Stimulated activated CD8-positive, alpha-beta memory T cell treated with anti-CD3 and anti-CD28 coated beads, Interleukin-4, amount 100 ng/mL, for 4 hours (primary cell): ENCODE measurements around the gene FXYD5.
"Not testable (repeated sequence)": the region's sequence is repeated elsewhere in the genome, so short reads cannot be mapped to it uniquely, and the experiment has no call there.

Source experiments
- DNase-seq, 2 donors: peaks; one replicate each; pipeline ENCODE4 v3.0.0-alpha.2; 2020; ENCODE audit warnings: low read depth in 2 of 2, low spot score in 1 of 2

The FXYD5 gene

DNA sequence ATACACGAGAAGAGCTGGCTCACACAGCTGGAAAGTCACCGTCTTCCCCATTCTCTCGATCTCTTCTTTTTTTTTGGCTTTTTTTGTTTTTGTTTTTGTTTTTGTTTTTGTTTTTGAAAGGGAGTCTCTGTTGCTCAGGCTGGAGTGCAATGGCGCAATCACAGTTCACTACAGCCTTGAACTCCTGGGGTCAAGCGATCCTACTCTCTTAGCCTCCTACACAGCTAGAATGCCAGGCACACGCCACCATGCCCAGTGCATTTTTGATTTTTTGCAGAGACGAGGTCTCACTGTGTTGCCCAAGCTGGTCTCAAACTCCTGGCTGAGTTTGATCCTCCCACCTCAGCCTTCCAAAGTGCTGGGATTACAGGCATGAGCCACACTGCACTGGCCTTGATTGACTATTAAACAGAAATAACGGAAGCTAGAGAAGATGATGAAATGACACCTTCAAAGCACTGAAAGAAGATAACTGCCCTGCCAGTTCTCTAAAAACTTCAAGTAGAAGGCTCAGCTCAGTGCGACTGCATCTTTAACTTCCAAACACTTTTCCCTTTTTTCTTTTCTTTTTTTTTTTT is 34.9 kb upstream of the FXYD5 start:
- no peak for DNase-seq

DNA sequence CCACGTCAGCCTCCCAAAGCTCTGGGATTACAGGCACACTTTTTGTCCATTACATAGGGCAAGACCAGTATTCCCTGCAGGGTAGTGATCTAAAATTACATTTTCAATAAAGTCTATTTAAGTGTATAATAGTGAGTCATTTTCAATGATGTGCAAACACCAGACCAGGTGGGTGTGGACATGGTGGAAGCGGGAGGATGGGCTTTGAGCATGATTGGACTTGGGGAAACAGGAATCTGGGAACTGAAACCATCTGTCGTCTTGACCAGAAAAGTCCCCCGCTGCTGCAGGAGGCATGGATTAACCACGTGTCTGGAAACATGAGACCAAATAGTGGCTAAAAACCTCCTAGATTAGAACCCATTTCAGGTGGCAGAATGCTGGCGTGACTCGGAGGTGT is 34.0 kb upstream of the FXYD5 start:
- DNase-seq: no peak

DNA sequence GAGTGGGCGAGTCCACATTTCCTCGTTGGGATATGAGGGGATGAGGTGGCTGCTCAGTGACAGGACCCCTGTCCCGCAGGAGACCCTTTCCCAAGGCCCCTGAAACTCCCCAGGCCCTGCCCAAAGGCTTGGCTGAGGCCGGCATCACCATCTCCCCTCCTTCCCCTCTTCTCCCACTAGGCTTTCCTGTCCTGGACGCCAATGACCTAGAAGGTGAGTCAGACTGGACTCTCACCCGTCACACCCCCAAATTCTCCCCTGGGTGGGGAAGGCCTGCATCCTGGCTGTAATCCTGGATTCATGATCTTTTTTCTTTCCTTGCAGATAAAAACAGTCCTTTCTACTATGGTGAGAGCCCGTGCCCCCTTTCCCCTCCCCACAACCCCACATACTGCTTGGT is 33.6 kb upstream of the FXYD5 start:
- DNase-seq: no peak

DNA sequence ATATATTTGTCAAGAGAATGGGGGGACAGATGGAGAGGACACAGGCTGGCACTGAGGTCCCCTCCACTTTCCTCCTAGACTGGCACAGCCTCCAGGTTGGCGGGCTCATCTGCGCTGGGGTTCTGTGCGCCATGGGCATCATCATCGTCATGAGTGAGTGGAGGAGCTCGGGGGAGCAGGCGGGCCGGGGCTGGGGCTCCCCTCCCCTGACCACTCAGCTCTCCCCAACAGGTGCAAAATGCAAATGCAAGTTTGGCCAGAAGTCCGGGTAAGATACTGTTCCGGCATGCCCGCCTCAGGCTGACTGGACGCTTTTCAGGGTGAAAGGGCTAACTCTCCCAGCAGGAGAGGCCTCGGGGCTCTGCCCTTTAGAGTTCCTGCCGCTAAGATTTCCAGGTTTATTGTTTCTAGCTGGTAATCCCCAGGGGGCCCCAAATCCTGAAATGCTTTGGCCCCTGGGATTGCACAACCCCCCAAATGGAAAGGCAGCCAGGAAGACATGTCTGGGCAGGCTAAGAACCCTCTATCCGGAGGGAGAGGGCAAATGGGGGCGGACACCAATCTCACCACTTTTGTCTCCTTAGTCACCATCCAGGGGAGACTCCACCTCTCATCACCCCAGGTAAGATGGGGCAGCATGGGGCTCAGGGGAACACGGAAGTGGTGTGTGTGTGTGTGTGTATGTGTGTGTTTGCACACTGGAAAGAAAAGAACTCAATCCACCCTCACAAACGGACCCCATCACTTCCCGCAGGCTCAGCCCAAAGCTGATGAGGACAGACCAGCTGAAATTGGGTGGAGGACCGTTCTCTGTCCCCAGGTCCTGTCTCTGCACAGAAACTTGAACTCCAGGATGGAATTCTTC is 31.6 kb upstream of the FXYD5 start:
- DNase-seq: no peak

DNA sequence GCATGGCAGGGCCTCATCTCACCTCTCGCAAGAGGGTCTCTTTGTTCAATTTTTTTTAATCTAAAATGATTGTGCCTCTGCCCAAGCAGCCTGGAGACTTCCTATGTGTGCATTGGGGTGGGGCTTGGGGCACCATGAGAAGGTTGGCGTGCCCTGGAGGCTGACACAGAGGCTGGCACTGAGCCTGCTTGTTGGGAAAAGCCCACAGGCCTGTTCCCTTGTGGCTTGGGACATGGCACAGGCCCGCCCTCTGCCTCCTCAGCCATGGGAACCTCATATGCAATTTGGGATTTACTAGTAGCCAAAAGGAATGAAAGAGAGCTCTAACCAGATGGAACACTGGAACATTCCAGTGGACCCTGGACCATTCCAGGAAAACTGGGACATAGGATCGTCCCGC is 31.0 kb upstream of the FXYD5 start:
- DNase-seq: no peak

DNA sequence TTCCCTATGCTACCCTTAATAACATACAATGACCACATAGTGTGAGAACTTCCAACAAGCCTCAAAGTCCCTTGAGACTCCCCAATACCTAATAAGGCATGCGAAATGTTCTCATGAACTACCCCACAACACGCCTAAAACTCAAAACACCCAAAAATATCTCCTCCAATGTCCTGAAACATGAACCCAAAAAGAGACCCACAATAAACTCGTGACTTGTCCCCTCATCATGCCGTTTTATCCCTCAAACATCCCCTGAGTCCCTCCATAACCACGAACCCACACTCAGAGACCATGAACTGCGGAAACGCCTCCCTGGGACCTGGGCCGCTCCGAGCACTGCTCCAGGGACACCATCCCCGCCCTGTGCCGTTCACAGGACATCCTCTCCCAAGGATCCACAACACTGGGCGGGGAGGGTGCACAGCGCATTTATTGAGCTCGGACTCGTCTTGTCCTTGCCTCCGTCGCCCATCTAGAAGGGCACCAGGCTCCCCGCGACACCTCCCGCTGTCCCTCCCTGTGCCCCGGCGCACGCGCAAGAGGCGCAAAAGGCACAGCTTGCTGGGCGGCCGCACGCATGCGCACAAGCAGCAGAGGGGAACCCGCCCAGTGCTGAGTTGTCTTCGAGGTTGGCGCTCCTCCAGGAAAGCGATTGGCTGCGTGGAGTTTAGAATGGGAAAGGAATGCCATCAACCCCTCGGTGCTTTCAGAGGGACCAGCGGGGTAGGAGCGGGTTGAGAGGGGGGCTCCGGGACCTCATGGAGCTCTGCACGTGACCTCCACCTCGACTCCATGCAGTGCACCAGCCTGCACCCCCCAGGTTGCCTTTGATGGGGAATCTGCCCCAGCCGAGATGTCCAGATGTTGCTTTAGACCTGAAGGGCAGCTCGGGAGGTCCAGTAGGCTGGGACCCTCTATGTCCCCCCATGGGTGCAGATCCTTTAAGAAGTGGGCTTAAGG is 30.2 kb upstream of the FXYD5 start:
- DNase-seq: peak; percentile 58 to 69

DNA sequence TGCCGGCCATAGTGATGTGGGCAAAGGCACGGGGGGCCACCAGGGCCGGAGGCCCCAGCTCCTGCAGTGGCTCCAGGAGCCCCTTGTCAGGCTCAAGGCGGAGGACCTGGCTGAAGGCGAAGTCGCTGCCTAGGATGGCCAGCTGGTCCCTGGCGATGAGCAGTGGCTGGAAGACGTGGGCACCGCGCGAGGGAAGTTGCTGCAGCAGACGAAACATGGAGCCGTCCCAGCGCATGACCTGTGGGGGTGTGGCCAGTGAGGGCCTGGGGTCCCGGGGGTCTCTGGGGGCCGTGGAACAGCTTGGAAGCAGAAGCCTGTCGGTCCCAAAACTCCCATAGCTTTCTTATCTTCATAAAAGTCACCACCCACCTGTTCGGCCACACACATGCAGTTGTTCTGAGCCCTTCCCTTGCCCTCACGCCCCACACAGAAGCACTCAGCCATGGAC is 29.2 kb upstream of the FXYD5 start:
- DNase-seq: no peak

DNA sequence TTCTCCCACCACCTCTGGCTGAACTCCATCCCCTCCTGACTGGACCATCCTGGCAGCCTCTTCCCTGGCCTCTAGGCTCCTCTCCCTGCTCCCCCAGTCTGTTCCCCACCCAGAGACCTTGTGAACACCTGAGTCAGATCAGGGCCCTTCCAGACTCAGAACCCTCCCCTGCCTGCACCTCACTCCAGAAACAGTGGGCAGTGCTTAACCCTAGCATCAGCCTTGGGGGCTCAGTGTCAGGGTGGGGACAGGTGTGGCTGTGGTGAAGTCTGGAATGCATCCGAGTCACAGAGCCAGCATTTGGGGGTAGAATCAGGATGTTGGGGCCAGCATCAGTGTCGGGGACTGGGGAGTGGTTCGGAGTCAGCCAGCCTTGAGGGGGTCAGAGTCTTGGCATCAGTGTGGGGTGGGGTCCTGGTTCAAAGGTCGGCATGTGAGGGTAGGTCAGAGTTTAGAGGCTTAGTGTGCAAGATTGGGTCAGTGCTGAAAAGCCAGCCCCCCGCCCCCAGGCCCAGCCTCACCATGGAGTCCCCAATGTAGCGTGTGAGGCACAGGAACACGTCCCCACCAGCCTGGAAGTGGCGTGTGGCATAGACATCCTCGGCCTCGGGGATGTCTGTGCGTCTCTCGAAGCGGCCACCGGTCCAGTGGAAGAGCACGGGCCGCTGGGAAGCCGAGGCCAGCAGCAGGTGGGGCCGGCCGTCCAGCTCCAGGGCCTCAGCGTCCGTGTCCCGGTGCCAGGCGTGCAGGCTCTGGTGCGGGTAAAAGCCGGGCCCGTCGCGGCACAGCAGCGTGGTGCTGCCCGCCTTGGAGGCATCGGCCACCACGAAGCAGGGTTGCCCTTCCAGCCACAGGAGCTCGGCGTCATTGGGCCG is 28.5 kb upstream of the FXYD5 start:
- no peak for DNase-seq

DNA sequence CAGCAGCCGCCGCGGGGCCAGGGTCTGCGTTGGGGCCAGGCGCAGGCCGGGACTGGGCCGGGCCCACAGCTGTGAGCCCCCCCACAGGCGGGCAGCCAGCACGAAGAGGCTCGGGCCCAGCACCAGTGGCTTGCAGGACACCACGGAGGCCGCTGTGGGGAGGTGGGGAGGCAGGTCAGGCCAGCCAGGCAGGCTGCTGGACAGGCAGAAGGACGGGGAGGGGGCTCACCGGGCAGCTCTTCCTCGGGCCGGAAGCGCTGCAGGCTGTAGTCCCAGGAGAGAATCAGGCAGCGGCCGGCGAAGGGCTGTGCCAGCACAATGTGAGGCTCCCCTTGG is 27.9 kb upstream of the FXYD5 start:
- DNase-seq: no peak

DNA sequence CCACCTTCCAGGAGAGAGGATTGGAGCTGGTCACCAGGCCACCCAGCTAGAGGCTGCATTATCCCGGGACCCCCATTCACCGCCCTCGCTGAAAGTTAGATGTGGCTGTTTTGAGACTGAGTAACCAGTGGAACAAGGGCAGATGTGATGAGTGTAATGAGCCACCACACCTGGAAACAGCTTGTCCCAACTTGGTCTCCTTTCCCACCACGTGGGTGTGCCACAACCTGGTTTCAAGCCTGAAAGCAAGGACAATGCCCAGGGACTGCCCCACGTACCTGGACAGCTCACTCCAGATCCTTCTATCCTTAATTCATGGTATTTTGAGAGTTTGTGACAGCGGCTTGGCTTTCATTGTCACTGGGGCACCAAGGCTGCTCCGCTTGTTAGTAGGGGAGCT is 26.7 kb upstream of the FXYD5 start:
- no peak for DNase-seq

DNA sequence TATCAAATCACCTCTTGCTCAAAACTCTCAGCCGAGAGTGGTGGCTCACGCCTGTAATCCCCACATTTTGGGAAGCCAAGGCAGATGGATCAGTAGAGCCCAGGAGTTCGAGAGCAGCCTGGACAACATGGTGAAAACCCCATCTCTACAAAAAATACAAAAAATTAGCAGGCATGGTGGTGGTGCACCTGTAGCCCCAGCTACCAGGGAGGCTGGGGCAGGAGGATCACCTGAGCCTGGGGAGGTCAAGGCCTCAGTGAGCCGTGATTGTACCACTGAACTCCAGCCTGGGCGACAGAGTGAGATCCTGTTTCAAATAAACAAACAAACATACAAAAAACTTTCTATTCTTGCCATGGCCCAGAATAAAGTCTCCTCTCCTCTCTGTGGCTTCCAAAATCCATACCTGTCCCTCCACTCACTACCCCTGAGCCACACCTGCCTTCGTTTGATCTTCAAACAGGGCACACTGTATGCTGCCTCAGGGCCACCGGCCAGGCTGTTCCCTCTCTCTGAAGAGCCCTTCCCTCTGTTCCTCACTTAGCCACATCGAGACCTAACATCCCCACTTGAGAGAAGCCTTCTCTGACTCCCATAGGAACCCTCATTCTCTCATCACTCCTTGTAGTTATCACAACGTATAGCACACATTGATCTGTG is 26.0 kb upstream of the FXYD5 start:
- DNase-seq: no peak

DNA sequence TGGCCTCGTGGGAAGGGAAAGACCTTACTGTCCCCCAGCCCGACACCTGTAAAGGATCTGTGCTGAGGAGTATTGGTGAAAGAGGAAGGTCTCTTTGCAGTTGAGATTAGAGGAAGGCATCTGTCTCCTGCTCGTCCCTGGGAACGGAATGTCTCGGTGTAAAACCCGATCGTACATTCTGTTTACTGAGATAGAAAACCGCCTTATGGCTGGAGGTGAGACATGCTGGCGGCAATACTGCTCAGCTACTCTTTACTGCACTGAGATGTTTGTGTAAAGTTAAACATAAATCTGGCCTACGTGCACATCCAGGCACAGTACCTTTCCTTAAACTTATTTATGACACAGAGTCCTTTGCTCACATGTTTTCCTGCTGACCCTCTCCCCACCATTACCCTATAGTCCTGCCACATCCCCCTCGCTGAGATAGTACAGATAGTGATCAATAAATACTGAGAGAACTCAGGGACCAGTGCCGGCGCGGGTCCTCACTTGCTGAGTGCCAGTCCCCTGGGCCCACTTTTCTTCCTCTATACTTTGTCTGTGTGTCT is 24.7 kb upstream of the FXYD5 start:
- DNase-seq: not testable (repeated sequence)

DNA sequence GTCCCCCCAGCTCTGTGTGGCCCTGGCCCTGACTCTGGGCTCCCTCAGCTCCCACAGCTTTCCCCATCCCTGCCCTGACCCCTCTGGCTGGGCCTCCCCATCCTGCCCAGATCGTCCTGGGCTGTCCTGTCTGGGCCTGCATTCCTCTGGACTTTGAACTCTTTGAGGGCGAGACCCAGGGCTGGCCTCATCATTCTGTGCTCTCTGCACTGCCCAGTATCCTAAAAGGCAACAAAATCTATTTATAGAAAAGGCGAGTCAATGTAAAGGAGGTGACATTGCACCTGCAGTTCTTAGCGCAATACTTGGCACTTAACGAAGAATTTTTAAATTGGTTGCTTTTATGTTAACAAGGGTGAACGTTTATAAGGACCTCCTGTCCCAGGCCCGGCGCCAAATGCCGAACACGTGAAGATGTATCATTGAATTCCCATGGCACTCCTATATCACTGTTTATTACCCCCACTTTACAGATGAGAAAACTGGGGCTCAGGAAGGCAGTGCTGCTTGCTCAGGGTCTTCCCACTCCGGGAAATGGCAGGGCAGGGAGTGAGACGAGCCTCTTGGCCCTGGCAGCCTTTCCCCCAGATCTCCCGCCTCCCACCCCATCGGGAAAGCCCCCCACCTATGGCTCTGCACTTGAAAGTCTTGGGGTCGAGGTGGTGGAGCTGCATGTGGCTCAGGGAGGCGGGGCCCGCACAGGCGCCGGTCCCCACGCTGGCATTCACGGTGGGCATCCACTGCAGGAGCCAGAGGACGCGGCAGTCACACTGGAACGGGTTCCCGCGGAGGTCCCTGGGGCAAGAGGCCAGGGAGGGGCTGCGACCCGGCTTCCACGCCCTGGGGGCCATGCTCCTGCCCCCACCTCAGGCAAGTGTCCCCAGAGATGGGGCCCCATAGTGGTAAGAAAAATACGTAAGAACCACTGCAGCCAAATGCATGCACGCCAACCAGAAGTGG is 23.5 kb upstream of the FXYD5 start:
- DNase-seq: no peak

DNA sequence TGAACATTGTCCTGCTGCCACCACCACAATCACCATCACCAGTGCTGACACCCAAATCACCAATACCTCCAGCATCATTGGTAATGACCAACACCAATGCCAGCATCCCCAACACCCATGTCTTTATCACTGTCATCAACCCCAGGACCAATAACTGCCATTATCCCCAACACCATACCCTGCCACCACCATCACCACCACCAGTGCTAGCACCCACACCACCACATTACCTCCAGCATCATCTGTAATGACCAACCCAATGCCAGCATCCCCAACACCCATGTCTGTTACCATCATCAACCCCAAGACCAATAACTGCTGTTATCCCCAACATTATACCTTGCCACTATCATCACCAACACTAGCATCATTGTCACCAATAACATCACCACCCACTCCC is 22.3 kb upstream of the FXYD5 start:
- DNase-seq: no peak

DNA sequence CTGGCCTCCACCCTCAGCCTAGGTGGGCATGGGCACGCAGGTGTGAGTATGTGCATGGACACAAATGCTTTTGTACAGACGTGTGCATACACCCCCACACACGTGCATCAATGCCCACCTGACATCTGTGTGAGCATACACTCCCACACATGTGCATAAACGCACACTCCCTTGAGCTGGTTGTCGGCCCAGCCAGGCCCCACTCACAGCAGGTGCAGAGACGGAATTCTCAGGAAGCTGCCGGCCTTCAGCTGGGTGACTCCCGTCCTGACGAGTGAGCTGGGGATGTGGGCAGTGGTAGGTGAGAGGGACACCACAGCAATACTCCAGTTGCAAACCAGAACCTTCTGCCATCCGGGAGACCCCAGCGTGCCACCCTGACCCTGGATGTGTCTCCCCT is 20.7 kb upstream of the FXYD5 start:
- no peak for DNase-seq

DNA sequence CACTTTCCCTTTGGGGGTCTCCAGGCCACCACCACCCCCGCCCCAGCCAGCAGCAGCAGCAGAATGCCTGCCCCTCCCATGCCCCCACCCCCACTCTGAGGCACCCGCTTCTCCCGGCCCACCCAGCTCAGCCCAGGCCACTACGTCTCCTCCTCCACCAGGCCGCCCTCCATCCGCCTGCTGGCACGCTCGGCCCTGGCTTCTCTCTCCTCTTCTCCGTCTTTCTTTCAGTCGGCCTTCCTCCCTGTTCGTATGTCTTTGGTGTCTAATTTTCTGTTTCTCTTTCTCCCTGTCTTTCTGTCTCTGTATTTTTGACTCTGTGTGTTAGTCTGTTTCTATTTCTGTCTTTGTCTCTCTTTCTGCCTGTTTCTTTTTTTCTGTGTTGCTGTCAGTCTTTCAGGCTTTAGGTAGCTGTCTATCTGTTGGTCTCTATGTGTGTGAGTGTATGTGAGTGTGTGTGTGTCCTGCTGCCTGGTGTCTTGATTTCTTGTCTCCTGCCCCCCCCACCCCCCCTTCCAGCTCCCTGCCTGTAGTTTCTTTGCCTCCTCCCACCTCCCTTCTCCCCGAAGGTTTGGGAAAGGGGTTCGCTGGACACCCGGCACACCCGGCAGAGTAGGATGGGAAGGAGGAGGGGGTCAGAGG is 19.8 kb upstream of the FXYD5 start, which contains the start of gene LGI4:
LGI4 (minus strand) TSS at position 459 of the 642 bp plus-strand sequence; CDS start at position 80, 379 bp downstream.
- no peak for DNase-seq

DNA sequence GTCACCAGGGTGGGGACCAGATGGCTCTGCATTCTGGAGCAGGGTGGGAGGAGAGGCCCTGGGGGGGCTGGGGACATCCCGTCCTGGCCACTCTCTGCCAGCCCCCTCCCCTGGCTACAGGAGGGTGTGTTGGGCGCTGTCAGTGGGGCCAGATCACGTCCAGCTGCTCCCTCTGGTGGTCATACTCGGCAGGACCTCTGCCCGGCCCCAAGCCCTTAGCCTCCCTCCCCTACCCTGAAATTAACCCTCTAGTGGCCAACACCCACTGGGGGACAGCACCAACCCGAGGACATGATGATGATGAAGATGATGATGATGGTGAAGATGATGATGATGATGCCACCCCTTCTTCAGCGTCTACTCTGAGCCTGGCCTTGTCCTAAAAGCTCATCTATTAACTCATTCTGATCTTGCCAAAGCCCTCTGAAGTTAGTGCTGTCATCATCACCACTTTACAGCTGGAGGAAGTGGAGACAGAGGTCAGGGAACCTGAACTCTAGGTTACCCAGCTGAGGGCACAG is 19.1 kb upstream of the FXYD5 start:
- peak in 1 of 2 donors; percentile 24 for DNase-seq

DNA sequence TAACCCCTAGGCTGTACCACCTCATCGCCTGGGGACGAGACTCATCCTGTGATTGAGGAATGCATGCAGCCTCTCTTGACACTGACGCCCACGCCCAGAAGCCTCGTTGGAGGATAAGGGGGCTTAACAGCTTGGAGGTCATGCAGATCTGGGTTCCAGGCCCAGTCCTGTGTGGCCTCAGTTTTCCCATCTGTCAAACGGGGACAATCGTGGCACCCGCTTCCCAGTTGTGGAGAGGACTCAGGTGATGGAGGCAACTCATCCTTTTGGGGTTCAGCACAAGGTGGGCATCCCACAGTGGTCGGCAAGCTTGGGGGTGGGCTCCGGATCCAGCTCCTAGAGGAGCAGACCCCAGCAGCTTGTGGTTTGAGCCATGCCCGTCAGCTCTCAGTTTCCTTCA is 18.3 kb upstream of the FXYD5 start:
- no peak for DNase-seq
